Small intestine (tissue), 7 donors: ENCODE measurements around the gene IGFBP5. TPM values are rescaled to one million over a fixed set of nuclear protein-coding genes. Genes with fewer than 3 reads are reported as not detected.

Experiments
- DNase-seq, 2 donors: peaks; one replicate each; pipeline versions ENCODE4 v3.0.0 to v3.0.0-alpha.2; 2013
- FAIRE-seq: peaks from 2 replicates; lab custom pipeline; 2012; peaks lifted over from hg19 to GRCh38; lab: Jason Lieb, UNC
- H3K27ac ChIP-seq, 3 donors: one replicate each; pipeline ENCODE4 v1.5.1; 2013; ENCODE audit warnings: low read length in 2 of 3, mild to moderate bottlenecking in 2 of 3, control low read depth in 1 of 3, inconsistent platforms in 1 of 3, low read depth in 1 of 3, moderate library complexity in 1 of 3
- H3K27me3 ChIP-seq, 3 donors: one replicate each; pipeline ENCODE4 v1.6.1; 2013; ENCODE audit warnings: low read length in 3 of 3, inconsistent platforms in 1 of 3; ENCODE audit not compliant: control insufficient read depth in 3 of 3, insufficient read depth in 3 of 3
- H3K36me3 ChIP-seq, 3 donors: one replicate each; pipeline ENCODE4 v1.6.1; 2013; ENCODE audit warnings: low read length in 3 of 3, inconsistent platforms in 1 of 3, low read depth in 1 of 3, mild to moderate bottlenecking in 1 of 3, moderate library complexity in 1 of 3; ENCODE audit not compliant: control insufficient read depth in 3 of 3, insufficient read depth in 2 of 3
- H3K4me1 ChIP-seq, 3 donors: one replicate each; pipeline ENCODE4 v1.6.1; 2013; ENCODE audit warnings: low read length in 2 of 3, inconsistent platforms in 1 of 3, low read depth in 1 of 3, mild to moderate bottlenecking in 1 of 3, moderate library complexity in 1 of 3; ENCODE audit not compliant: control insufficient read depth in 3 of 3, insufficient read depth in 2 of 3
- H3K4me3 ChIP-seq, 3 donors: one replicate each; pipeline ENCODE4 v1.5.1; 2013; ENCODE audit warnings: low read length in 3 of 3, control low read depth in 1 of 3, inconsistent platforms in 1 of 3, low read depth in 1 of 3, mild to moderate bottlenecking in 1 of 3, moderate library complexity in 1 of 3
- H3K9me3 ChIP-seq, 2 donors: one replicate each; pipeline ENCODE4 v1.6.1; 2013; ENCODE audit warnings: low read depth in 1 of 2, low read length in 1 of 2; ENCODE audit not compliant: control insufficient read depth in 2 of 2, insufficient read depth in 1 of 2
- WGBS, 3 donors: extraction: QIAGEN DNeasy Blood & Tissue Kit; methylation state at CpG; one replicate each; pipeline ENCODE4 v1.1.7; 2013; 5-methylcytosine and 5-hydroxymethylcytosine counted together
- polyA plus RNA-seq, 4 donors: library from polyadenylated mRNA; stranded (reverse) in 3 of 4; unstranded in 1 of 4; fragments of 200-250 nt in 3 of 4; fragments of 120-200 nt in 1 of 4; gene quantifications; one replicate each; pipeline versions ENCODE4 v1.2.1 to v1.2.3, GENCODE V29; 2013
- donor health status: healthy with polysubstance abuse.
- donor health status: control.
- donor health status: control.
- donor health status: Bipolar disorder and iron deficiency.
- donor health status: healthy.

The IGFBP5 gene
- polyA plus RNA-seq, 4 donors = 1.3 to 107 (median 19.0) TPM

GRCh38 chr2:216721141-216721540, 25.8 kb upstream of the IGFBP5 start:
- Histone ChIP-seq H3K36me3 (no peaks in the 10 kb centered on the region), H3K4me1 (peaks cover 0 to 2% (median 0%) of the 10 kb centered on the region in 3 donors), H3K4me3 (no peak overlapping the region), H3K9me3 (no peaks in the 10 kb centered on the region), H3K27me3 (no peaks in the 10 kb centered on the region), H3K27ac (no peak overlapping the region)
- no peak for FAIRE-seq
- WGBS, 3 donors = 27 to 84% (median 39%) methylated on average over 1 of the region's 1 CpG
- no peak for DNase-seq

DNA sequence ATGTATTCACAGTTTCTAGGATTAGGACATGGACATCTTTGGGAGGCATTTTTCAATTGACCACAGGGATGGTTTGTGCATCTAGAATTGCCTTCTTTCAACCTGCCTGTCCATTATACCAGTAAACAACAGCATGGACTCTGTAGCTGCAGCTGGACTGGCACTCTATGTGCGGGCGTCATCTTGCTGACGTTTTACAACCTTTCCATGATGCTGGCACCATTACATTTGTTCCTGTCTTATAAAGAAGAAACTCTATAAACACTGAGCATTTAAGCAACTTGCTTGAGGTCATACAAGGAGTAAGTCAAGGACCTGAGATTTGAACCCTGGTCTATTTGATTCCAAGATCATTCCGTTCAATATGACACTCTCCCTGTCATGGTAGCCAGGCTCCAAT, 25.4 kb upstream of the IGFBP5 start:
- FAIRE-seq (no peak), DNase-seq (no peak)
- H3K36me3 ChIP-seq = no peaks in the 10 kb centered on the region
- no peak overlapping the region for H3K4me3 ChIP-seq
- H3K27me3 ChIP-seq = no peaks in the 10 kb centered on the region
- no peaks in the 10 kb centered on the region for H3K9me3 ChIP-seq
- no peak overlapping the region for H3K27ac ChIP-seq
- H3K4me1 ChIP-seq = peaks cover 0 to 2% (median 0%) of the 10 kb centered on the region in 3 donors
- WGBS, 3 donors = 85 to 91% (median 88%) methylated on average over 4 of the region's 4 CpGs

DNA sequence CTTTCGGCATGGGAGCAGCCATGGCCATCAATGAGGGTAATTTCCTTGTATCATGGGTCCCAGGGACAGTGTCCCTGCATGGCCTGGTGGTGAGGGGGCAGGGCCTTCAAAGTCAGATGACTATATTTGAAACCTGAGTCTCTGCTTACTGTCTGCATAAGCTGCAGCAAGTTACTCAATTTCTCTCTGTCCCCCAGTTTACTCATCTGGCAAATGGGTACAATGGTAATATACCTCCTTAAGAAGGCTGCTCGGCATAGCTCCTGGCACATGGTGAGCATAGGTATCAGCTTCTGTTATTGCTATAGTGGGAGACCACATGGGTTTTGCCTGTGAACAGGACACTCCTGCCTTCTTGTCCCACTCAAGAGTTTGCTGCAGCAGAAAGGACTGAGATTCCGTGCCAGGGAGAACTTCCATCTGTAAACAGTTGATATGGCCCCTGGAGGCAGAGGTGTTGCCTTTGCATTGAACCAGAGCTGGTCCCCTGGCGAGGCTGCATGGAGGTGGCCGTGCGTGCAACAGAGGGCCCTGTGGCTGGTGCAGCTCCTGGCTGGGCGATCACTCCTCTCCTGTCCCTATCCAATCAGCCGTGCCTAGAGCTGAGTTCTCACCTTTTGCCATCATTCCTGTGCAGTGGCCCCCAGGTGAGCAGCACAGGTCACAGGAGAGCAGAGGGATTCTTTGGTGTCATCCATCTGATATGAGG, 22.7 kb upstream of the IGFBP5 start:
- 87 to 92% (median 88%) methylated on average over 8 of the region's 8 CpGs for WGBS, 3 donors

DNA sequence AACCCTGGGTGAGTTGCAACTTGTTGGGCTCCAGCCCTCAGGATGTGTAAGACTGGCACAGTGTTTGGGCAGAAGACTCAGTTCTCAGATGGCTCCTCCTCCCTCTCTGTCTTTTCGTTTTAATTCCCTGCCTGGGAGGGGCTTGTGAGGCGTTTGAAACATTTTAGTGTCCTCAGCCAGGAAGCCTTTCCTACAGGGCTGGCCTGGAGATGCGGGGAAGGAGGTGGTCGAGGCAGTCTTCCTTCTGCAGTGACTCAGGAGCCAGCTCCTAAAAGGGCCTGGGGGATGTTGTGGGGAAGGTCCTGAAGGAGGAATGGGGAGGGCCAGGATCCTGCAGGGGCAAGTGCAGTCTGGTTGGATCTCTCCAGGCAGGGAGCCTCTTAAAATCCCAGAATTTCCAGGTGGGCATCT, 22.1 kb upstream of the IGFBP5 start:
- 27 to 37% (median 36%) methylated on average over 4 of the region's 4 CpGs for WGBS, 3 donors
- FAIRE-seq (no peak), DNase-seq (no peak)
- H3K4me3 ChIP-seq = no peak overlapping the region
- no peaks in the 10 kb centered on the region for H3K27me3 ChIP-seq
- peaks cover 0 to 5% (median 0%) of the 10 kb centered on the region in 3 donors for H3K4me1 ChIP-seq
- no peaks in the 10 kb centered on the region for H3K9me3 ChIP-seq
- no peak overlapping the region for H3K27ac ChIP-seq
- no peaks in the 10 kb centered on the region for H3K36me3 ChIP-seq

More for the DNA sequence above, 22.7 kb upstream of the IGFBP5 start:
- Histone ChIP-seq H3K36me3 (no peaks in the 10 kb centered on the region), H3K27ac (no peak overlapping the region), H3K4me3 (no peak overlapping the region), H3K27me3 (no peaks in the 10 kb centered on the region), H3K4me1 (peaks cover 0 to 5% (median 0%) of the 10 kb centered on the region in 3 donors), H3K9me3 (no peaks in the 10 kb centered on the region)
- no peak for FAIRE-seq
- no peak for DNase-seq

- no peak for FAIRE-seq
- DNase-seq = no peak
- no peak overlapping the region for H3K27ac ChIP-seq
Measured at GRCh38 chr2:216716109-216716508, 20.8 kb upstream of the IGFBP5 start.

DNA sequence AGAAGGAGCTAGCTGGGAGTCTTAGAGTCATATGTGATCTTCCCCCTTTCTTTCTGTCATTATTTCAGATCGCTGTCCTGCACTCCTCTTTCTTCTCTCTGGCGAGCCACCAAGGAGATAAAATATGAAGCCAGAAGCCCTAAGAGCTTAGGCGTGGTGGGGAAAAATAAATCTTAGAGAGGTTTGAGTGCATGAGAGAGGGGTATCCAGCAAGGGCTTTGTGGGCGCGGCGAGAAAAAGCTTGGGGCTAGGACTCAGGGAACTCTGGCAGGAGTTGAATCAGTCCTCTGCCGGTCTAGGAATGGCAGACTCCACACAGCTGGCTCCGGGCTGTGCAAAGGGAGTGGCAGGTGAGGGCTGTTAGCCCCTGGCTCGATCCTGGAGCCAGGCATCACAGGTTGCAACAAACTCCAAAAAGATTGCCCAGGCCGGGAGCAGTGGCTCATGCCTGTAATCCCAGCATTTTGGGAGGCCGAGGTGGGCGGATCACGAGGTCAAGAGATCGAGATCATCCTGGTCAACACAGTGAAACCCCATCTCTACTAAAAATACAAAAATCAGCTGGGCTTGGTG, 20.1 kb upstream of the IGFBP5 start:
- 69 to 70% (median 70%) methylated on average over 14 of the region's 14 CpGs for WGBS, 3 donors
- H3K27me3 ChIP-seq = no peaks in the 10 kb centered on the region
- H3K27ac ChIP-seq = no peak overlapping the region
- H3K36me3 ChIP-seq = no peaks in the 10 kb centered on the region
- FAIRE-seq (no peak), DNase-seq (no peak)
- H3K4me1 ChIP-seq = peaks cover 0 to 5% (median 0%) of the 10 kb centered on the region in 3 donors
- no peak overlapping the region for H3K4me3 ChIP-seq
- H3K9me3 ChIP-seq = no peaks in the 10 kb centered on the region

More at GRCh38 chr2:216716109-216716508, 20.8 kb upstream of the IGFBP5 start:
- 54 to 74% (median 67%) methylated on average over 4 of the region's 4 CpGs for WGBS, 3 donors
- Histone ChIP-seq H3K27me3 (no peaks in the 10 kb centered on the region), H3K36me3 (no peaks in the 10 kb centered on the region), H3K9me3 (no peaks in the 10 kb centered on the region), H3K4me1 (peaks cover 0 to 5% (median 0%) of the 10 kb centered on the region in 3 donors), H3K4me3 (no peak overlapping the region)

DNA sequence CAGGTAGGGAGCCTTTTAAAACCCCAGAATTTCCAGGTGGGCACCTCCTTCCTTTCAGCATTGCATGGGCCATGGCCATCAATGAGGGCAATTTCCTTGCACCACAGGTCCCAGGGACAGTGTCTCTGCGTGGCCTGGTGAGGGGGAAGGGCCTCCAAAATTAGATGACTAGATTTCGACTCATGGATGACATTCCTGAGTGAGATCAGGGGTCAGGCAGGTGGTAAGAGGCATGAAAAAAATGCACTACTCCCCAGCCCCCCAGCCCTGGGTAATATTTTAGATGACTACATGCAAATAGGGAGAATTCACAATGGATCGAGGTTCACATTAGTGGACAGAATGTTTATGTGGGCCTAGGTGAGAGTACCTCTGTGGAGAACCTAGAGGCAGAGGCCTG, 19.0 kb upstream of the IGFBP5 start:
- H3K4me1 ChIP-seq = peaks cover 0 to 5% (median 0%) of the 10 kb centered on the region in 3 donors
- H3K27me3 ChIP-seq = no peaks in the 10 kb centered on the region
- 57 to 70% (median 58%) methylated on average over 3 of the region's 3 CpGs for WGBS, 3 donors
- no peaks in the 10 kb centered on the region for H3K36me3 ChIP-seq
- peak overlapping the region in 1 of 3 donors; percentile 27 for H3K27ac ChIP-seq
- H3K4me3 ChIP-seq = no peak overlapping the region
- no peak for DNase-seq
- no peaks in the 10 kb centered on the region for H3K9me3 ChIP-seq
- FAIRE-seq = no peak

GRCh38 chr2:216713691-216714336, 18.5 kb upstream of the IGFBP5 start:
- WGBS, 3 donors = 66 to 74% (median 72%) methylated on average over 8 of the region's 8 CpGs
- Histone ChIP-seq H3K4me1 (peaks cover 0 to 5% (median 0%) of the 10 kb centered on the region in 3 donors), H3K27ac (no peak overlapping the region), H3K27me3 (no peaks in the 10 kb centered on the region), H3K4me3 (no peak overlapping the region), H3K9me3 (no peaks in the 10 kb centered on the region), H3K36me3 (no peaks in the 10 kb centered on the region)
- DNase-seq (no peak), FAIRE-seq (no peak)
